ENCODE results near the gene POLA2. TPM values are rescaled to one million over a fixed set of nuclear protein-coding genes. Genes with fewer than 3 reads are reported as not detected.

Gene POLA2
- total and polyA plus RNA-seq, 4 donors: 1.5 to 6.1 (median 3.2) TPM

DNA sequence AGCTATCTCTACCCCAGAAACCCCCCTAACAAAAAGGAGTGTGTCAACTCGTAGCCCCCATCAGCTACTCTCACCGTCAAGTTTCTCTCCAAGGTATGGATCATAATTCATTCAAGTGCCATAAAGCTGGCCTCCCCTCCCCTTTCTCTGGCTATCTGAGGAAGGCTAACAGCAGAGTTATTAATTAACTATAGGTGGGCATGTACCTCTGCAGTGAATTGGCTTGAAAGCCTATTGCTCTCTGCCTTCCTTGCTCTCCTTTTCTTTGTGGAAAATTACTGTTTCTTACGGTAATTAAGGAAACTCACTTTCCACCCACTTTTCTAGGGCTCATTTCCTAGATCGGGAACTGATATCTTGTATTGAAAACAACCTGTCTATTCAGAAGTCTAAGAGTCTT is 14.1 kb downstream of the POLA2 start:
- H3K36me3 ChIP-seq (ENCODE audit: control insufficient read depth in 4 of 4, insufficient read depth in 3 of 4, low read depth in 1 of 4, low read length in 3 of 4): peaks cover 0 to 9% (median 4%) of the 10 kb centered on the region in 4 donors
- H3K27me3 ChIP-seq (ENCODE audit: control insufficient read depth in 4 of 4, insufficient read depth in 4 of 4, low read length in 3 of 4): no peaks in the 10 kb centered on the region
- H3K4me1 ChIP-seq (ENCODE audit: control insufficient read depth in 4 of 4, insufficient read depth in 4 of 4, low read length in 3 of 4): peaks cover 0 to 20% (median 14%) of the 10 kb centered on the region in 4 donors
- no peak overlapping the region for H3K4me3 ChIP-seq (ENCODE audit: low read depth in 1 of 3, low read length in 3 of 3)
- no peak for DNase-seq (ENCODE audit: low spot score)
- H3K9me3 ChIP-seq (ENCODE audit: control insufficient read depth in 4 of 4, low read length in 3 of 4): no peaks in the 10 kb centered on the region
- H3K27ac ChIP-seq (ENCODE audit: low read depth in 1 of 2, low read length in 2 of 2): peak overlapping the region in 1 of 2 donors; percentile 0
- peak; percentile 16 for TF ChIP-seq SP1 (IDR thresholded peaks at IDR 0.05)
- no peak for TF ChIP-seq HNF4A (conservative IDR thresholded peaks at IDR 0.05)
- no peak for TF ChIP-seq HNF4G (IDR thresholded peaks at IDR 0.05)
- TF ChIP-seq, protein P1, sequence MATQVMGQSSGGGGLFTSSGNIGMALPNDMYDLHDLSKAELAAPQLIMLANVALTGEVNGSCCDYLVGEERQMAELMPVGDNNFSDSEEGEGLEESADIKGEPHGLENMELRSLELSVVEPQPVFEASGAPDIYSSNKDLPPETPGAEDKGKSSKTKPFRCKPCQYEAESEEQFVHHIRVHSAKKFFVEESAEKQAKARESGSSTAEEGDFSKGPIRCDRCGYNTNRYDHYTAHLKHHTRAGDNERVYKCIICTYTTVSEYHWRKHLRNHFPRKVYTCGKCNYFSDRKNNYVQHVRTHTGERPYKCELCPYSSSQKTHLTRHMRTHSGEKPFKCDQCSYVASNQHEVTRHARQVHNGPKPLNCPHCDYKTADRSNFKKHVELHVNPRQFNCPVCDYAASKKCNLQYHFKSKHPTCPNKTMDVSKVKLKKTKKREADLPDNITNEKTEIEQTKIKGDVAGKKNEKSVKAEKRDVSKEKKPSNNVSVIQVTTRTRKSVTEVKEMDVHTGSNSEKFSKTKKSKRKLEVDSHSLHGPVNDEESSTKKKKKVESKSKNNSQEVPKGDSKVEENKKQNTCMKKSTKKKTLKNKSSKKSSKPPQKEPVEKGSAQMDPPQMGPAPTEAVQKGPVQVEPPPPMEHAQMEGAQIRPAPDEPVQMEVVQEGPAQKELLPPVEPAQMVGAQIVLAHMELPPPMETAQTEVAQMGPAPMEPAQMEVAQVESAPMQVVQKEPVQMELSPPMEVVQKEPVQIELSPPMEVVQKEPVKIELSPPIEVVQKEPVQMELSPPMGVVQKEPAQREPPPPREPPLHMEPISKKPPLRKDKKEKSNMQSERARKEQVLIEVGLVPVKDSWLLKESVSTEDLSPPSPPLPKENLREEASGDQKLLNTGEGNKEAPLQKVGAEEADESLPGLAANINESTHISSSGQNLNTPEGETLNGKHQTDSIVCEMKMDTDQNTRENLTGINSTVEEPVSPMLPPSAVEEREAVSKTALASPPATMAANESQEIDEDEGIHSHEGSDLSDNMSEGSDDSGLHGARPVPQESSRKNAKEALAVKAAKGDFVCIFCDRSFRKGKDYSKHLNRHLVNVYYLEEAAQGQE (IDR thresholded peaks at IDR 0.05): no peak
- peak overlapping the region in 1 of 2 donors; percentile 49 for H3K9ac ChIP-seq (ENCODE audit: low read depth in 1 of 2, low read length in 2 of 2)
- 32% methylated on average over 4 of the region's 4 CpGs for WGBS

DNA sequence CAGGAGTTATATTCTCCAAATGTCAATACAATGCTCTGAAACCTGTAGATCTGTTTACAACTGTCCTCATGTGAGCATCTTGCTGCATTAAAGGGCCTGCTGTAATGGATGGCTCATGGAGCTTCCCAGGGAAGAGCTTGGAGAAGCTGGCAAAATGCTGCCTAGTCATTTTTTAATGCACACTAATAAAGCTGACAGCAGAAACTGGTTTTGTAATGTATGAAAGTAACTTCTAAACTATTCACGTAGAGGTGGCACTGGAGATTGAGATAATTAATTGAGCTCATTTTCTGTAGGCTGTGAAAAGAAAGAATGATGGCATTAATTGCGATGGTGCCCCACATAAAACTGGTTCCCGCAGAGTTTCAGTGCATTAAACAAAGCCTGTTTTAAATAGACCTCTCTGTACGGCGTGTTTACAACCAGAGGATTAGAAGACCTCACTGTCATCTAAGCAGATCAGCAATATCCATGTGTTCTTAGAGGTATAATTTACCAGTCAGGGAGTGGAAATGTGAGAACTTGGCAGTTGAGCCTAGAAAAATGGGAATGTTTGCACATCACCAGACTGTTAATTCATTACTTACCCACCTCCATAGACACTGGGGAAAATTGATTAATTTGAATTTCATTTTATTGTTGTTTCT is 16.0 kb downstream of the POLA2 start:
- Histone ChIP-seq H3K36me3 (ENCODE audit: control insufficient read depth in 4 of 4, insufficient read depth in 3 of 4, low read depth in 1 of 4, low read length in 3 of 4) (peaks cover 0 to 20% (median 12%) of the 10 kb centered on the region in 4 donors), H3K9ac (ENCODE audit: low read depth in 1 of 2, low read length in 2 of 2) (no peak overlapping the region), H3K27ac (ENCODE audit: low read depth in 1 of 2, low read length in 2 of 2) (no peak overlapping the region), H3K4me1 (ENCODE audit: control insufficient read depth in 4 of 4, insufficient read depth in 4 of 4, low read length in 3 of 4) (peaks cover 0 to 20% (median 14%) of the 10 kb centered on the region in 4 donors), H3K27me3 (ENCODE audit: control insufficient read depth in 4 of 4, insufficient read depth in 4 of 4, low read length in 3 of 4) (no peaks in the 10 kb centered on the region), H3K4me3 (ENCODE audit: low read depth in 1 of 3, low read length in 3 of 3) (no peak overlapping the region), H3K9me3 (ENCODE audit: control insufficient read depth in 4 of 4, low read length in 3 of 4) (no peaks in the 10 kb centered on the region)
- TF ChIP-seq HNF4G (IDR thresholded peaks at IDR 0.05): no peak
- no peak for TF ChIP-seq JUND (IDR thresholded peaks at IDR 0.05)
- TF ChIP-seq GABPA (IDR thresholded peaks at IDR 0.05 in 1 of 2, conservative IDR thresholded peaks at IDR 0.05 in 1 of 2): no peak
- no peak for TF ChIP-seq SP1 (IDR thresholded peaks at IDR 0.05)
- TF ChIP-seq, protein P2, sequence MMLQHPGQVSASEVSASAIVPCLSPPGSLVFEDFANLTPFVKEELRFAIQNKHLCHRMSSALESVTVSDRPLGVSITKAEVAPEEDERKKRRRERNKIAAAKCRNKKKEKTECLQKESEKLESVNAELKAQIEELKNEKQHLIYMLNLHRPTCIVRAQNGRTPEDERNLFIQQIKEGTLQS (IDR thresholded peaks at IDR 0.05): no peak
- no peak for TF ChIP-seq HNF4A (conservative IDR thresholded peaks at IDR 0.05)
- TF ChIP-seq RXRA (IDR thresholded peaks at IDR 0.05): no peak
- TF ChIP-seq RAD21 (IDR thresholded peaks at IDR 0.05): no peak
- TF ChIP-seq, protein P3, sequence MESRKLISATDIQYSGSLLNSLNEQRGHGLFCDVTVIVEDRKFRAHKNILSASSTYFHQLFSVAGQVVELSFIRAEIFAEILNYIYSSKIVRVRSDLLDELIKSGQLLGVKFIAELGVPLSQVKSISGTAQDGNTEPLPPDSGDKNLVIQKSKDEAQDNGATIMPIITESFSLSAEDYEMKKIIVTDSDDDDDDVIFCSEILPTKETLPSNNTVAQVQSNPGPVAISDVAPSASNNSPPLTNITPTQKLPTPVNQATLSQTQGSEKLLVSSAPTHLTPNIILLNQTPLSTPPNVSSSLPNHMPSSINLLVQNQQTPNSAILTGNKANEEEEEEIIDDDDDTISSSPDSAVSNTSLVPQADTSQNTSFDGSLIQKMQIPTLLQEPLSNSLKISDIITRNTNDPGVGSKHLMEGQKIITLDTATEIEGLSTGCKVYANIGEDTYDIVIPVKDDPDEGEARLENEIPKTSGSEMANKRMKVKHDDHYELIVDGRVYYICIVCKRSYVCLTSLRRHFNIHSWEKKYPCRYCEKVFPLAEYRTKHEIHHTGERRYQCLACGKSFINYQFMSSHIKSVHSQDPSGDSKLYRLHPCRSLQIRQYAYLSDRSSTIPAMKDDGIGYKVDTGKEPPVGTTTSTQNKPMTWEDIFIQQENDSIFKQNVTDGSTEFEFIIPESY (IDR thresholded peaks at IDR 0.05): no peak
- 95% methylated on average over 5 of the region's 5 CpGs for WGBS
- DNase-seq (ENCODE audit: low spot score): no peak

DNA sequence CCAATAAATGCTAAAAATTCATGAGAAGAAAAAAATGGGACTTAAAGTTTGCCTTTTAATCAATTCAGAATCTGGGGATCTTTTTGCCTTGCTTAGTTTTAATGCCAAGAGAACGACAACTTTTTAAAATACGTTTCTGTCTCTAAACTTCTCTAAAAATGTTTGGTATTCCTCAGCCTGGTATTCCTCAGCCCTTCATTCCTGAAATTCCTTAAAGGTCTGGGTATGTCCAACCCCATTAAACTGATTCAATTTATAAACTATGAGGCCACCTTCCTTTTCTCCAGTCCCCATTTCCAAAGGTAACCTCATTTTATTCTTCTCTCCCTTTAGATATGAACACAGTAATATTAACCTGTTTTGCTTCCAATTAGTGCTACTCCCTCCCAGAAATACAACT is 16.6 kb downstream of the POLA2 start:
- DNase-seq (ENCODE audit: low spot score): no peak
- no peaks in the 10 kb centered on the region for H3K9me3 ChIP-seq (ENCODE audit: control insufficient read depth in 4 of 4, low read length in 3 of 4)
- 95% methylated on average over 2 of the region's 2 CpGs for WGBS
- no peak for TF ChIP-seq YY1 (IDR thresholded peaks at IDR 0.05)
- no peak for TF ChIP-seq SP1 (IDR thresholded peaks at IDR 0.05)
- TF ChIP-seq, protein P4, sequence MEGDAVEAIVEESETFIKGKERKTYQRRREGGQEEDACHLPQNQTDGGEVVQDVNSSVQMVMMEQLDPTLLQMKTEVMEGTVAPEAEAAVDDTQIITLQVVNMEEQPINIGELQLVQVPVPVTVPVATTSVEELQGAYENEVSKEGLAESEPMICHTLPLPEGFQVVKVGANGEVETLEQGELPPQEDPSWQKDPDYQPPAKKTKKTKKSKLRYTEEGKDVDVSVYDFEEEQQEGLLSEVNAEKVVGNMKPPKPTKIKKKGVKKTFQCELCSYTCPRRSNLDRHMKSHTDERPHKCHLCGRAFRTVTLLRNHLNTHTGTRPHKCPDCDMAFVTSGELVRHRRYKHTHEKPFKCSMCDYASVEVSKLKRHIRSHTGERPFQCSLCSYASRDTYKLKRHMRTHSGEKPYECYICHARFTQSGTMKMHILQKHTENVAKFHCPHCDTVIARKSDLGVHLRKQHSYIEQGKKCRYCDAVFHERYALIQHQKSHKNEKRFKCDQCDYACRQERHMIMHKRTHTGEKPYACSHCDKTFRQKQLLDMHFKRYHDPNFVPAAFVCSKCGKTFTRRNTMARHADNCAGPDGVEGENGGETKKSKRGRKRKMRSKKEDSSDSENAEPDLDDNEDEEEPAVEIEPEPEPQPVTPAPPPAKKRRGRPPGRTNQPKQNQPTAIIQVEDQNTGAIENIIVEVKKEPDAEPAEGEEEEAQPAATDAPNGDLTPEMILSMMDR (IDR thresholded peaks at IDR 0.05; ENCODE audit: low read depth, low read length, missing input control): no peak
- TF ChIP-seq RAD21 (IDR thresholded peaks at IDR 0.05): no peak
- no peak for TF ChIP-seq JUND (IDR thresholded peaks at IDR 0.05)
- TF ChIP-seq, protein P3 (IDR thresholded peaks at IDR 0.05): no peak
- TF ChIP-seq FOXA1 (IDR thresholded peaks at IDR 0.05): no peak
- no peak for TF ChIP-seq EGR1 (IDR thresholded peaks at IDR 0.05; ENCODE audit: low read depth in 2 of 2)

More for the DNA sequence above, 16.6 kb downstream of the POLA2 start:
- no peaks in the 10 kb centered on the region for H3K27me3 ChIP-seq (ENCODE audit: control insufficient read depth in 4 of 4, insufficient read depth in 4 of 4, low read length in 3 of 4)
- peaks cover 0 to 20% (median 14%) of the 10 kb centered on the region in 4 donors for H3K4me1 ChIP-seq (ENCODE audit: control insufficient read depth in 4 of 4, insufficient read depth in 4 of 4, low read length in 3 of 4)
- H3K36me3 ChIP-seq (ENCODE audit: control insufficient read depth in 4 of 4, insufficient read depth in 3 of 4, low read depth in 1 of 4, low read length in 3 of 4): peaks cover 0 to 20% (median 12%) of the 10 kb centered on the region in 4 donors
- H3K27ac ChIP-seq (ENCODE audit: low read depth in 1 of 2, low read length in 2 of 2): no peak overlapping the region
- H3K4me3 ChIP-seq (ENCODE audit: low read depth in 1 of 3, low read length in 3 of 3): no peak overlapping the region
- H3K9ac ChIP-seq (ENCODE audit: low read depth in 1 of 2, low read length in 2 of 2): no peak overlapping the region
